H54 (cell line): ENCODE results near the gene FKBP1C.
"Not testable (repeated sequence)": the region's sequence is repeated elsewhere in the genome, so short reads cannot be mapped to it uniquely, and the experiment has no call there.

ENCODE experiments used
- DNase-seq: peaks from one replicate; pipeline ENCODE4 v3.0.0; 2011; ENCODE audit warnings: low spot score, mixed read lengths; ENCODE audit not compliant: insufficient read length
- FAIRE-seq: peaks from 3 replicates; lab custom pipeline; 2011; peaks lifted over from hg19 to GRCh38; lab: Jason Lieb, UNC
- POLR2A ChIP-seq: IDR thresholded peaks from 2 replicates; pipeline ENCODE4 v1.6.1; 2011; ENCODE audit warnings: low read depth, mild to moderate bottlenecking, low read length

Gene FKBP1C

GRCh38 chr6:63211343-63211742 is at the start of gene FKBP1C:
Gene FKBP1C (plus strand): TSS chr6:63211469.
- not testable (repeated sequence) for FAIRE-seq, DNase-seq

- DNase-seq, FAIRE-seq: not testable (repeated sequence)
Observed at GRCh38 chr6:63164047-63164803, 47.0 kb upstream of the FKBP1C start.

DNA sequence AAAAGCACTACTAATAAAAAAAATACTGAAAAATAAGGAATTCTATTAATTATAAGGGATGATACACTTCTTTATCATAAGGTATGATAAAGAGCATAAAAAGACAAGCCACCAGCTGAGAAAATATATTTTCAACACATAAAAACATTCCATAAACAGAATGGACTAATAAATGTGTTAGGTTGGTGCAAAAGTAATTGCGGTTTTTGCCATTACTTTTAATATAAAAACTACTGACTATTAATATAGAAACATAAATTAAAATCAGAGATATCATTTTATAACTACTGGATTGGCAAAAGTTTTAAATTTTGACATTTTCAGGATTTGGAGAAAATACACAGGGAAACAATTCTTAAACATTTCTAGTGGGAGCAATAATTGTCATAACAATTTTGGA is 37.1 kb upstream of the FKBP1C start:
- FAIRE-seq: no peak
- no peak for TF ChIP-seq POLR2A
- no peak for DNase-seq

DNA sequence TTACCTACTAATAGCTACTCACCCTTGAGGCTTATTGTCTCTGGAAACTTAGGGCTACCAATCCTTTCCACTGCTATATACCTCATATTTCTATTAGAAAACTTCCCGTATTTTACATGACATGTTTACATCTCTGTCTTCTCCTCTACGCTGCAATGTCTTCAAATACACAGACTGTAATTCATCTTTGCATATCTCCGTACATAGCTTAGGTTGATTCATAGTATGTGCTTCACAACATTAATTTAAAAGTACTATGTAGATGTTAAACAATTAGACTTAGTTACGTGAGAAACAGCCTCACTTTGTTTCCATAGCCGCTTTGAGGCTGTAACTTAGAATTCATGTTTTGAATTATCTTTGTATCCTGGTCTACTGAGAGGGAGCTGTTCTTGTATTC is 35.1 kb upstream of the FKBP1C start:
- TF ChIP-seq POLR2A: no peak
- DNase-seq (no peak), FAIRE-seq (no peak)

GRCh38 chr6:63180367-63180766 is 30.9 kb upstream of the FKBP1C start:
- no peak for DNase-seq
- no peak for TF ChIP-seq POLR2A
- FAIRE-seq: no peak

GRCh38 chr6:63186970-63187369 is 24.3 kb upstream of the FKBP1C start:
- FAIRE-seq (no peak), DNase-seq (no peak)
- no peak for TF ChIP-seq POLR2A

DNA sequence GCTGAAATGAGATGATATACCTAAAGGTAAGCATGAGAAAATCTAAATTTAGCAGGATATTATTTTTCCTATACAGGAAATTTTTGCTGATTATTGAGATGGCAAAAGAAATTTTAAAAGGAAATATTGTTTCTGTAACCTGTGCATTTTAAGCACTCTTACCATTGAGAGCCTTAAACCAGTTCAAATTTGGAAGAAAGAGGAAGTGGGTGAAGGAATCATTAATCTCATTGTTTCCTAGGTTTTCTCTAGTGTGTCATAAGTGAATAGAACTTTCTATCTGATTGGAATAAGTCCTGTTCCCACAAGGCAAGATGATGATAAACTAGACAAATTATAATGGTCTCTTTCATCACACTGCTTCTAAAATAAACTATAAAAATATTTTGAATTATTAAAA is 22.4 kb upstream of the FKBP1C start:
- FAIRE-seq (no peak), DNase-seq (no peak)
- TF ChIP-seq POLR2A: no peak

- FAIRE-seq (no peak), DNase-seq (no peak)
- TF ChIP-seq POLR2A: no peak
Observed at GRCh38 chr6:63193324-63193723, 17.9 kb upstream of the FKBP1C start.

- no peak for TF ChIP-seq POLR2A
Observed at GRCh38 chr6:63197741-63198140, 13.5 kb upstream of the FKBP1C start.

GRCh38 chr6:63213325-63213724 is 2.1 kb downstream of the FKBP1C start:
- no peak for DNase-seq
- FAIRE-seq: no peak
- no peak for TF ChIP-seq POLR2A

More at GRCh38 chr6:63197741-63198140, 13.5 kb upstream of the FKBP1C start:
- DNase-seq (no peak), FAIRE-seq (no peak)

GRCh38 chr6:63214816-63215215 is 3.5 kb downstream of the FKBP1C start:
- DNase-seq: no peak
- FAIRE-seq: no peak
- no peak for TF ChIP-seq POLR2A

DNA sequence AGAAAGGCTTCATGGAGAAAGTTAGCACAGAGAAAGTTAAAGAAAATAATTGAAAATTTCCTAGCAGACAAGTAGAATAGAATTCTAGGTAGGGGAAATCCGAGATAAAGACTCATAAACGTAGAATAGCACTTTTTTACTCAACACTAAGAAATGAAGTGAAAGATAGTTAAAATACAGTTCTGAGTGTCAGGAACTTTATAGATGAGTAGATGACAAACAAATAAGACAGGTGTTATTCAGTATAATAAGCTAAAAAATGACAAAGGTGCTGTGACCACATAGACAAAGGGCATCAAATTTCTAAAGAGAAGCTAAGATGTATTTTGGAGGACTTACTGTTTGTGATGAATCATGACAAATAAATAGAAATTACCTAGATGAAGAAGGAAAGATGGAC is 12.9 kb downstream of the FKBP1C start:
- DNase-seq (no peak), FAIRE-seq (no peak)
- TF ChIP-seq POLR2A: no peak

- not testable (repeated sequence) for FAIRE-seq
Observed at GRCh38 chr6:63225987-63226386, 14.7 kb downstream of the FKBP1C start.

GRCh38 chr6:63227928-63228894 is 16.9 kb downstream of the FKBP1C start:
- not testable (repeated sequence) for FAIRE-seq

More at GRCh38 chr6:63225987-63226386, 14.7 kb downstream of the FKBP1C start:
- not testable (repeated sequence) for DNase-seq

DNA sequence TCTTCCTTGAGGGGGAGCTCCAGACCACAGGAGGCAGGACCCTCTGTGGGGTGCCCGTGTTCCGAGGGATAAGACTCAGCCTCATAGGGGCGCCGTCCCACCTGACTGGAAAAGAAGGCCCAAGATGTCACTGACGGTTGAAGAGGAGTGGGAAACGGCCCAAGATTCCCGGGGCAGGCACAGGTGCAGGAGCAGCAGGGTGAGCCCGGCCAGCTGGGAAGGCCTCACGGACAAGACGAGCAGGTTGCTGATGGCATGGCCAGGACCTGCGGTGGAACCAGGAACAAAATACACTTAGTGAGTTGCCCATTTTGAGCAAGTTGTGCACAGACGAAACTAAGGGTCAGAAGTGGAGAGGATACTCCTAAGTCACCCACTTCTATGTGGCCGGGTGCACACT is 18.8 kb downstream of the FKBP1C start:
- DNase-seq, FAIRE-seq: not testable (repeated sequence)

More at GRCh38 chr6:63227928-63228894, 16.9 kb downstream of the FKBP1C start:
- DNase-seq: not testable (repeated sequence)

DNA sequence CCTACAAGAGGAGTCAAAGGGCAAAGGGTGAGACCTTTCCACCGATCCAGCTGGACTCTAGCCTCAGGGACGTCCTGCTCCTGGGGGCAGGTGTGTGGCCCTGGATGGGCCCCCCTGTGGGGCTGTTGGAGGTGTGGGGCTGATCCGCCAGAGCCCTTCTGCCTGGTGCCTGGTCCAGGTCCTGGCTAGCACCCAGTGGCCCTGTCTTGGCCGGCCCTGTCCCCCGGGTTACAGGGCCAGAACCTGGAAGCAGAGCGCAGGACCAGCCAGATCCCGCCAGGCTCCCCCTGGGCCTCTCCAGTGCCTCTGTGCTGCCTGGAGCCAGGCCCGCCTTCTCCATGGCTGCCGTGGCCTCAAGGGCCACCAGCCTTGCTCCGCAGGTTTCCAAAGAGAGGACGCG is 19.2 kb downstream of the FKBP1C start:
- not testable (repeated sequence) for DNase-seq, FAIRE-seq
